IMR-90 (cell line): Measurements from ENCODE around the gene ERP27. TPM values are rescaled to one million over a fixed set of nuclear protein-coding genes. Genes with fewer than 3 reads are reported as not detected.

ENCODE experiments used
- ATAC-seq: fragments of 200-7000 bp; cut with Tn5 transposase; 2 replicates; pipeline ENCODE4 v1.9.1; 2020; ENCODE audit warnings: low read depth, mild to moderate bottlenecking, moderate library complexity
- BruUV-seq: library from RNA; stranded (reverse); fragments of 400-500 nt; replicated peaks from 2 replicates; lab custom pipeline; 2021; lab: Mats Ljungman, UMichigan
- CTCF ChIA-PET: fragments of 300-600 bp; formaldehyde crosslinking; extraction: SDS; loops from one replicate; lab custom pipeline; 2021; ENCODE audit warnings: antibody characterized with exemption; lab: Yijun Ruan, JAX
- POLR2A ChIA-PET: fragments of 300-600 bp; sonication (Branson Sonifier 250); formaldehyde crosslinking; loops from one replicate; lab custom pipeline; 2022; ENCODE audit warnings: antibody characterized with exemption; ENCODE audit not compliant: unreplicated experiment; lab: Charles Lee
- DNase-seq: peaks from one replicate; pipeline ENCODE4 v3.0.0; 2013
- H2AFZ ChIP-seq: replicated peaks from 2 replicates; pipeline ENCODE3; 2013; ENCODE audit warnings: low read length, mild to moderate bottlenecking; ENCODE audit not compliant: poor library complexity
- H2AK5ac ChIP-seq: 2 replicates; pipeline ENCODE4 v1.6.1; 2013; ENCODE audit warnings: low read depth, low read length, inconsistent platforms
- H2AK9ac ChIP-seq: replicated peaks from 2 replicates; pipeline ENCODE3; 2013; ENCODE audit warnings: mild to moderate bottlenecking, low read depth, low read length, moderate library complexity; ENCODE audit not compliant: poor library complexity
- H2BK120ac ChIP-seq: 2 replicates; pipeline ENCODE4 v1.6.1; 2013; ENCODE audit warnings: low read depth, low read length, inconsistent platforms
- H2BK15ac ChIP-seq: 3 replicates; pipeline ENCODE4 v1.6.1; 2013; ENCODE audit warnings: low read depth, low read length, inconsistent platforms
- H2BK20ac ChIP-seq: 2 replicates; pipeline ENCODE4 v1.6.1; 2013; ENCODE audit warnings: low read depth, mild to moderate bottlenecking, inconsistent platforms, low read length, moderate library complexity
- H2BK5ac ChIP-seq: 2 replicates; pipeline ENCODE4 v1.6.1; 2013; ENCODE audit warnings: mild to moderate bottlenecking, low read depth, low read length, inconsistent platforms; ENCODE audit not compliant: poor library complexity, severe bottlenecking
- H3K14ac ChIP-seq: replicated peaks from 2 replicates; pipeline ENCODE4 v1.6.1; 2013; ENCODE audit warnings: low read depth, low read length, inconsistent platforms
- H3K18ac ChIP-seq: 2 replicates; pipeline ENCODE4 v1.6.1; 2013; ENCODE audit warnings: low read depth, low read length, control low read depth
- H3K23ac ChIP-seq: 2 replicates; pipeline ENCODE4 v1.6.1; 2013; ENCODE audit warnings: low read depth, low read length, inconsistent platforms
- H3K27ac ChIP-seq: 2 replicates; pipeline ENCODE4 v1.5.1; 2013; ENCODE audit warnings: mild to moderate bottlenecking, control low read depth, low read length; ENCODE audit not compliant: insufficient read depth
- H3K27me3 ChIP-seq: 2 replicates; pipeline ENCODE4 v1.6.1; 2013; ENCODE audit warnings: low read length; ENCODE audit not compliant: control insufficient read depth, insufficient read depth
- H3K36me3 ChIP-seq: 2 replicates; pipeline ENCODE4 v1.6.1; 2013; ENCODE audit warnings: low read length, mixed read lengths; ENCODE audit not compliant: control insufficient read depth, insufficient read depth
- H3K4ac ChIP-seq: 2 replicates; pipeline ENCODE4 v1.6.1; 2013; ENCODE audit warnings: low read depth, low read length, inconsistent platforms
- H3K4me1 ChIP-seq: 2 replicates; pipeline ENCODE4 v1.6.1; 2013; ENCODE audit warnings: low read length, mixed read lengths; ENCODE audit not compliant: control insufficient read depth, insufficient read depth
- H3K4me2 ChIP-seq: 2 replicates; pipeline ENCODE4 v1.6.1; 2013; ENCODE audit warnings: low read depth, mild to moderate bottlenecking, control low read depth, low read length, moderate library complexity
- H3K4me3 ChIP-seq: 2 replicates; pipeline ENCODE4 v1.5.1; 2013; ENCODE audit warnings: low read depth, mild to moderate bottlenecking, control low read depth, low read length, moderate library complexity; ENCODE audit not compliant: insufficient read depth
- H3K56ac ChIP-seq: 2 replicates; pipeline ENCODE4 v1.6.1; 2013; ENCODE audit warnings: low read length, inconsistent platforms; ENCODE audit not compliant: insufficient read depth; ENCODE audit errors: extremely low read depth
- H3K79me1 ChIP-seq, 2 experiments: 2 replicates each; pipeline ENCODE4 v1.6.1; 2013; ENCODE audit warnings: low read length in 2 of 2, inconsistent platforms in 1 of 2, low read depth in 1 of 2
- H3K9ac ChIP-seq: 2 replicates; pipeline ENCODE4 v1.6.1; 2013; ENCODE audit warnings: low read depth, low read length, control low read depth
- H3K9me1 ChIP-seq: 2 replicates; pipeline ENCODE4 v1.6.1; 2013; ENCODE audit warnings: low read length, inconsistent platforms; ENCODE audit not compliant: insufficient read depth
- H3K9me3 ChIP-seq: 2 replicates; pipeline ENCODE4 v1.6.1; 2013; ENCODE audit warnings: low read length; ENCODE audit not compliant: control insufficient read depth, insufficient read depth
- H4K20me1 ChIP-seq: 2 replicates; pipeline ENCODE4 v1.6.1; 2013; ENCODE audit warnings: low read length, inconsistent platforms; ENCODE audit not compliant: insufficient read depth
- H4K5ac ChIP-seq: 2 replicates; pipeline ENCODE4 v1.6.1; 2013; ENCODE audit warnings: mild to moderate bottlenecking, low read depth, low read length, control low read depth
- H4K8ac ChIP-seq, 2 experiments: 2 replicates each; pipeline ENCODE4 v1.6.1; 2013; ENCODE audit warnings: low read depth in 2 of 2, low read length in 2 of 2, control low read depth in 1 of 2, inconsistent platforms in 1 of 2
- H4K91ac ChIP-seq: 2 replicates; pipeline ENCODE4 v1.6.1; 2013; ENCODE audit warnings: low read depth, low read length, inconsistent platforms; ENCODE audit not compliant: insufficient read depth
- CHD1 ChIP-seq: IDR thresholded peaks from 2 replicates; pipeline ENCODE4 v1.6.1; 2012; ENCODE audit warnings: low read depth, low read length, improper control_type of control experiment
- POLR2A ChIP-seq: IDR thresholded peaks from 2 replicates; pipeline ENCODE4 v1.6.1; 2012; ENCODE audit warnings: mild to moderate bottlenecking, low read depth, low read length
- WGBS, 2 experiments: methylation state at CpG; one replicate each; pipeline versions ENCODE4 v1.1.5 to v1.1.7; 2013; ENCODE audit warnings: missing lambda C conversion rate in 2 of 2; ENCODE audit not compliant: insufficient read length in 1 of 2; ENCODE audit errors: extremely low coverage in 2 of 2; 5-methylcytosine and 5-hydroxymethylcytosine counted together
- dilution Hi-C: fragments of 300-500 bp; cut with HindIII; formaldehyde crosslinking; loops from one replicate; pipeline ENCODE4 v1.14.3; 2018; ENCODE audit warnings: low sequenced_read_pairs; ENCODE audit not compliant: unreplicated experiment
- in situ Hi-C: fragments of 300-500 bp; cut with MboI; formaldehyde crosslinking; loops from 3 replicates; pipeline ENCODE4 v1.14.3; 2019; ENCODE audit warnings: low sequenced_read_pairs, inconsistent platforms, mixed read lengths
- intact Hi-C: fragments of 100-400 bp; cut with micrococcal nuclease; formaldehyde crosslinking; loops from 2 replicates; pipeline ENCODE4 v1.10.0; 2022
- polyA plus RNA-seq, 3 experiments: library from polyadenylated mRNA; depleted of rRNA; stranded (reverse); fragments of >200 nt; gene quantifications; 2 replicates each; pipeline ENCODE4 v1.2.3, GENCODE V29; 2012; ENCODE audit warnings: low replicate concordance in 1 of 3
- total RNA-seq: library from RNA; depleted of rRNA; stranded (reverse); fragments of >200 nt; gene quantifications from 2 replicates; pipeline ENCODE4 v1.2.3, GENCODE V29; 2012

The ERP27 gene
- total and polyA plus RNA-seq, 2 of the 4 experiments (the other 2 are of a cell fraction) = not detected

- CTCF ChIA-PET = no interaction called here
- no peaks in the 10 kb centered on the region for H3K79me1 ChIP-seq
- no peak overlapping the region for H2AK5ac ChIP-seq
- WGBS, 2 experiments = no CpG with 5 or more reads among the region's 2 CpGs
- H3K23ac ChIP-seq = no peak overlapping the region
- H2BK120ac ChIP-seq = no peak overlapping the region
- ATAC-seq (no peak), DNase-seq (no peak)
- H2AK9ac ChIP-seq = no peak overlapping the region
- no peaks in the 10 kb centered on the region; the same call in 1 of the 2 replicates for H3K27me3 ChIP-seq
- in situ Hi-C loops (no loop called here), intact Hi-C loops (no loop called here), dilution Hi-C loops (no loop called here)
- H3K9ac ChIP-seq = no peak overlapping the region
- H4K91ac ChIP-seq = no peak overlapping the region
- no peaks in the 10 kb centered on the region for H3K9me3 ChIP-seq
- H3K4me3 ChIP-seq = no peak overlapping the region
- H3K4ac ChIP-seq = no peak overlapping the region
- no peak overlapping the region for H2BK20ac ChIP-seq
- TF ChIP-seq CHD1 (no peak), POLR2A (no peak)
- no peak overlapping the region for H2BK15ac ChIP-seq
- no peaks in the 10 kb centered on the region for H4K20me1 ChIP-seq
- no peak overlapping the region for H2AFZ ChIP-seq
- no peak overlapping the region for H3K18ac ChIP-seq
- H3K27ac ChIP-seq = no peak overlapping the region
- H4K5ac ChIP-seq = no peak overlapping the region
- no peaks in the 10 kb centered on the region for H3K36me3 ChIP-seq
- no peak overlapping the region for H4K8ac ChIP-seq
- H3K4me2 ChIP-seq = no peak overlapping the region
- H2BK5ac ChIP-seq = no peak overlapping the region
- H3K9me1 ChIP-seq = no peaks in the 10 kb centered on the region
- H3K56ac ChIP-seq = no peak overlapping the region
- no peaks in the 10 kb centered on the region for H3K4me1 ChIP-seq
- no peak overlapping the region for H3K14ac ChIP-seq
- no TSS peak for BruUV-seq
- POLR2A ChIA-PET = no interaction called here
Measured at GRCh38 chr12:14915736-14916135, 22.6 kb downstream of the ERP27 start.
